ENCODE measurements around the gene ZNF831. TPM values are rescaled to one million over a fixed set of nuclear protein-coding genes. Genes with fewer than 3 reads are reported as not detected.

ZNF831 gene
- total RNA-seq, 4 donors from 2014 or later: 0.78 to 2.3 (median 1.6) TPM

DNA sequence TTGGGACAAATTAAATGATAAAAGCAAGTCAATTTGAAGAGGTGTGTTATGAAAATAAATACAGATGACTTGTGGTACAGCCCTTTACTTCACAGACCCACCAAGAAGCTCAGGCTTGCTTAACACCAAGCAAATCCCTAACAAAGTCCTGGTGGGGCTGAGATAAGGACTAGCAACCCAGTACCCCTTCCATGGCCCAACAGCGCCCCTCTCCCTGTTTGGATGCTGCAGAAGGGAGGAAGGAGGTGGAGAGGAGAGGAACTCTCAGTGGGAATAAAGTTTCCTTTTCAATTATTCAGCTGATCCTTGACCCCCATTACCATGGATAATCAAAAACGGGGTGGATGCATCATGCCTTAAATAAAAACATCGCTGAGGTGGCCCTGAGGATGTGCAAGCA lies 4.5 kb upstream of the ZNF831 start:
- H3K4me3 ChIP-seq (replicated peaks in 1 of 3): no peak overlapping the region
- no peaks in the 10 kb centered on the region for H3K9me3 ChIP-seq
- H3K36me3 ChIP-seq: no peaks in the 10 kb centered on the region
- 60 to 72% methylated on average over 3 of the region's 3 CpGs for WGBS, 2 donors
- no peaks in the 10 kb centered on the region for H3K27me3 ChIP-seq
- no peak overlapping the region for H3K27ac ChIP-seq
- H3K4me1 ChIP-seq: no peaks in the 10 kb centered on the region
- intact Hi-C loops (cut with DNase I): no loop called here
- no peak for TF ChIP-seq POLR2A (IDR thresholded peaks at IDR 0.05)
- TF ChIP-seq, protein P1, sequence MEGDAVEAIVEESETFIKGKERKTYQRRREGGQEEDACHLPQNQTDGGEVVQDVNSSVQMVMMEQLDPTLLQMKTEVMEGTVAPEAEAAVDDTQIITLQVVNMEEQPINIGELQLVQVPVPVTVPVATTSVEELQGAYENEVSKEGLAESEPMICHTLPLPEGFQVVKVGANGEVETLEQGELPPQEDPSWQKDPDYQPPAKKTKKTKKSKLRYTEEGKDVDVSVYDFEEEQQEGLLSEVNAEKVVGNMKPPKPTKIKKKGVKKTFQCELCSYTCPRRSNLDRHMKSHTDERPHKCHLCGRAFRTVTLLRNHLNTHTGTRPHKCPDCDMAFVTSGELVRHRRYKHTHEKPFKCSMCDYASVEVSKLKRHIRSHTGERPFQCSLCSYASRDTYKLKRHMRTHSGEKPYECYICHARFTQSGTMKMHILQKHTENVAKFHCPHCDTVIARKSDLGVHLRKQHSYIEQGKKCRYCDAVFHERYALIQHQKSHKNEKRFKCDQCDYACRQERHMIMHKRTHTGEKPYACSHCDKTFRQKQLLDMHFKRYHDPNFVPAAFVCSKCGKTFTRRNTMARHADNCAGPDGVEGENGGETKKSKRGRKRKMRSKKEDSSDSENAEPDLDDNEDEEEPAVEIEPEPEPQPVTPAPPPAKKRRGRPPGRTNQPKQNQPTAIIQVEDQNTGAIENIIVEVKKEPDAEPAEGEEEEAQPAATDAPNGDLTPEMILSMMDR (IDR thresholded peaks at IDR 0.05): no peak
- DNase-seq: no peak

DNA sequence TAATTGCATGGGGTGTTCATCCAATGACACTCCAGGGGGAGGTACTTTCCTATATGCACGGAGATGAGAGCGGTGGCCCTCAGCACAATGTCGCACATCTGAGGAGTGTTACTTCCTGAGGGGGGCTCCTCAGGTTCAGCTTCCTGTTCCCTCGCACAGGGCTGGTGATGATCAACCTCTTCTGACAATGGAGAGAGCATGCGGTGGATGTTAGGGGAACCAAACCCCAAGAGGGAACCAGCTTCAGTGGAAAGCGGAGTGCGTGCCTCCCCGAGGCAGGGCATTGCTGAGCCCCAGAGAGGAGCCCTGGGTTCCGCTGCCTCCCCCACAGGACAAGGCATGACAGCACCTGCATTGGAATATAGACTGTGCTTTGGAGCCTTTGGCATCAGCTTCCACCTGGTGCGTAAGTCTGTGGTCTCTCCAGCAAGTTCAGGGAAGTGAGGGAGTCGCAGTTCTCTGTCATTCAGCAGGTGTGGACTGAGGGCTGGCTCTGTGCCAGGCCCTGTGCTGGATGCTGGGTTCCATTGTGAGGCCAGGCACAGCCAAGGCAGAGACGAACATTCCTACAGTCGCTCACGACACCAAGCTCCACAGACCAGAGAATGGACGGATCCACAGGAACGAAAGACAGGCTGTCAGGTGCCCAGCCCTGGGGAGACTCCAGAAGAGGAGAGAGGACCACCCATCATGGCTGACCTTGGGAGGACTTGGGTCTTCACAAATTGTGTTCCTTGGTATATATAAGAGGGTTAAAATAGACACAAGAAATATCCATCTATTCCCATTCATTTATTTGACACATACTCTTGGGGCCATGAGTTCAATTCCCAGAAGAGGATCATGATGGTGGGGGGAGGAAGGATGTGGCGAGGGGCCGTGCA lies 3.9 kb upstream of the ZNF831 start:
- no peaks in the 10 kb centered on the region for H3K27me3 ChIP-seq
- H3K36me3 ChIP-seq: no peaks in the 10 kb centered on the region
- TF ChIP-seq POLR2A (IDR thresholded peaks at IDR 0.05): no peak
- TF ChIP-seq, protein P1 (IDR thresholded peaks at IDR 0.05): no peak
- no peak overlapping the region for H3K27ac ChIP-seq
- no peak overlapping the region for H3K4me3 ChIP-seq (replicated peaks in 1 of 3)
- H3K4me1 ChIP-seq: no peaks in the 10 kb centered on the region
- intact Hi-C loops (cut with DNase I): no loop called here
- 69 to 79% methylated on average over 17 of the region's 18 CpGs for WGBS, 2 donors
- DNase-seq: no peak
- no peaks in the 10 kb centered on the region for H3K9me3 ChIP-seq

DNA sequence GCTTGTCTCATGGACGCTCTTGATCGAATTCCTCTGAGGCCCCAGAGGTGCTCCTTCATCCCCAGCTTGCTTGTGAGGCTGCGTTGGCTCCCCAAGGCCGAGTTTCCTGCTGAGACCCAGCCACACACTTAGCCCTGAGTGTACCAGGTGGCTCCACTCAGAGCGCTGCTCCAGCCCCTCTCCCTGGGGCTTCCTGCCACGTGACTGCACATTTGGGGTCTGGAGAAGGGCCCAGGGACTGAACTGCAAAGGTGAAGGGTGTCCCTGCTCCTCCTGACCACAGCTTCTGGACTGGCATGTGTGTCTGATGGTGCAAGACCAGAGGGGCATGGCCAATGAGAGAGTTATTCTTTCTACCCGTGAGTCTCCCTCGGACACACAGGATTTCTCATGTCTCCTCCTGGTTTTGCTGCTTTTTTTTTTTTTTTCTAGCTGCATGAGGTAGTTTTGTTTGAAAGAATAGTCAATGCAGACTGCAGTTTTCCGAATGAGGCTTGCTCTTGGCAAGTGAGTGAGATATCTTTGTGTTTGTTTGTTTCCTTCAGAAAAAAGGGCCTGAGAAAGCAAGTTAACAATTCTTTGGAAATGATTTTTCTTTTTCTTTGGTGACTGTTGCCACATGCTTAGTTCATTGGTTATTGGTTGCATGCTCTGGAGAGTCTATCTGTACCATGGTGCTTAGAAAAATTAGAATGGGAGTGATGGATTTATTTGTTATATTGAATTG lies 3.1 kb upstream of the ZNF831 start:
- WGBS, 2 donors: 55 to 75% methylated on average over 9 of the region's 9 CpGs
- no peaks in the 10 kb centered on the region for H3K4me1 ChIP-seq
- no peak overlapping the region for H3K27ac ChIP-seq

DNA sequence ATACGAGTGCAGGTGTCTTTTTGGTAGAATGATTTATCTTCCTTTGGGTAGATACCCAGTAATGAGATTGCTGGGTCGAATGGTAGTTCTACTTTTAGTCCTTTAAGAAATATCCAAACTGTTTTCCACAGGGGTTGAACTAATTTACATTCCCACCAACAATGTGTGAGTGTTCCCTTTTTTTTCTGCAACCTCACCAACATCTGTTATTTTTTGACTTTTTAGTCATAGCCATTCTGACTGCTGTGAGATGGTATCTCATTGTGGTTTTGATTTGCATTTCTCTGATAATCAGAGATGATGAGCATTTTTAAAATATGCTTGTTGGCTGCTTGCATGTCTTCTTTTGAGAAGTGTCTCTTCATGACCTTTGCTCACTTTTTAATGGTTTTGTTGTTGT lies 1.9 kb upstream of the ZNF831 start:
- no peak overlapping the region for H3K27ac ChIP-seq

More for the DNA sequence above, 3.1 kb upstream of the ZNF831 start:
- H3K36me3 ChIP-seq: no peaks in the 10 kb centered on the region
- intact Hi-C loops (cut with DNase I): no loop called here
- no peak for TF ChIP-seq POLR2A (IDR thresholded peaks at IDR 0.05)
- TF ChIP-seq, protein P1 (IDR thresholded peaks at IDR 0.05): no peak
- no peak overlapping the region for H3K4me3 ChIP-seq (replicated peaks in 1 of 3)
- H3K27me3 ChIP-seq: no peaks in the 10 kb centered on the region
- no peak for DNase-seq
- no peaks in the 10 kb centered on the region for H3K9me3 ChIP-seq

More for the DNA sequence above, 1.9 kb upstream of the ZNF831 start:
- no peaks in the 10 kb centered on the region for H3K9me3 ChIP-seq
- no peaks in the 10 kb centered on the region for H3K36me3 ChIP-seq
- intact Hi-C loops (cut with DNase I): no loop called here
- no peak for DNase-seq
- H3K27me3 ChIP-seq: no peaks in the 10 kb centered on the region
- H3K4me1 ChIP-seq: no peaks in the 10 kb centered on the region
- no peak overlapping the region for H3K4me3 ChIP-seq (replicated peaks in 1 of 3)
- TF ChIP-seq, protein P1 (IDR thresholded peaks at IDR 0.05): no peak
- no peak for TF ChIP-seq POLR2A (IDR thresholded peaks at IDR 0.05)
- WGBS, 2 donors: 86% methylated on average over 2 of the region's 2 CpGs

All from thyroid gland (tissue), 4 donors.